Esophagus squamous epithelium (tissue), 4 donors: ENCODE measurements around the gene SMARCA2.

Source experiments
- CTCF ChIP-seq, 6 experiments: fragments of 450-650 bp in 4 of 6; fragments of 200-600 bp in 2 of 6; sonication (generic) in 2 of 6; IDR thresholded peaks; one replicate each; pipeline ENCODE4 v1.5.1; 2016 to 2019; ENCODE audit warnings: antibody characterized with exemption in 6 of 6, mild to moderate bottlenecking in 4 of 6, moderate library complexity in 4 of 6
- POLR2A ChIP-seq, 4 donors: fragments of 450-650 bp; IDR thresholded peaks; one replicate each; pipeline ENCODE4 v1.6.1; 2017; ENCODE audit warnings: antibody characterized with exemption in 4 of 4, mild to moderate bottlenecking in 4 of 4, moderate library complexity in 3 of 4

GRCh38 chr9:1995084-1995483 is 20.1 kb upstream of the SMARCA2 start:
- TF ChIP-seq POLR2A (IDR thresholded peaks at IDR 0.05): no peak
- no peak for TF ChIP-seq CTCF (IDR thresholded peaks at IDR 0.05)
